CD14-positive monocyte (primary cell): ENCODE data around the gene RPL35. TPM values are rescaled to one million over a fixed set of nuclear protein-coding genes. Genes with fewer than 3 reads are reported as not detected.

Source experiments
- DNase-seq, 3 donors: peaks; one replicate each; pipeline ENCODE4 v3.0.0-alpha.2; 2011 to 2022
- H2AFZ ChIP-seq: 2 replicates; pipeline ENCODE4 v1.6.0; 2012; ENCODE audit warnings: mild to moderate bottlenecking, low read depth, low read length, inconsistent platforms; ENCODE audit not compliant: insufficient read depth, poor library complexity, severe bottlenecking
- H3K27ac ChIP-seq, 2 donors: 1 replicate in 1 of 2; 2 replicates in 1 of 2; pipeline ENCODE4 v1.5.1; 2012 to 2013; ENCODE audit warnings: low read length in 2 of 2, control low read depth in 1 of 2, inconsistent platforms in 1 of 2, low read depth in 1 of 2, mild to moderate bottlenecking in 1 of 2
- H3K27me3 ChIP-seq, 2 donors: one replicate each; pipeline versions ENCODE4 v1.6.0 to v1.6.1; 2011 to 2013; ENCODE audit warnings: low read length in 2 of 2; ENCODE audit not compliant: control insufficient read depth in 2 of 2, insufficient read depth in 2 of 2
- H3K36me3 ChIP-seq, 2 donors: replicated peaks in 1 of 2; 1 replicate in 1 of 2; 2 replicates in 1 of 2; pipeline versions ENCODE4 v1.5.1 to v1.6.1; 2012 to 2013; ENCODE audit warnings: low read length in 2 of 2, control low read depth in 1 of 2, inconsistent platforms in 1 of 2, mild to moderate bottlenecking in 1 of 2; ENCODE audit not compliant: insufficient read depth in 2 of 2, control insufficient read depth in 1 of 2
- H3K4me1 ChIP-seq, 2 donors: 1 replicate in 1 of 2; 2 replicates in 1 of 2; pipeline versions ENCODE4 v1.5.1 to v1.6.1; 2012 to 2013; ENCODE audit warnings: low read length in 2 of 2, control low read depth in 1 of 2, inconsistent platforms in 1 of 2, mild to moderate bottlenecking in 1 of 2, moderate library complexity in 1 of 2; ENCODE audit not compliant: insufficient read depth in 2 of 2, control insufficient read depth in 1 of 2
- H3K4me2 ChIP-seq: replicated peaks from 2 replicates; pipeline ENCODE3; 2012; ENCODE audit warnings: low read length, moderate library complexity, mild to moderate bottlenecking; ENCODE audit not compliant: poor library complexity, severe bottlenecking; ENCODE audit errors: extremely low read depth
- H3K4me3 ChIP-seq, 3 experiments: fragments of 200-600 bp in 1 of 3; sonication (generic) in 1 of 3; replicated peaks in 1 of 3; 1 replicate in 2 of 3; 2 replicates in 1 of 3; pipeline ENCODE4 v1.5.1; 2011 to 2013; ENCODE audit warnings: low read length in 3 of 3, mild to moderate bottlenecking in 3 of 3, control low read depth in 2 of 3, low read depth in 2 of 3, inconsistent platforms in 1 of 3, moderate library complexity in 1 of 3
- H3K79me2 ChIP-seq: 2 replicates; pipeline ENCODE4 v1.6.0; 2012; ENCODE audit warnings: mild to moderate bottlenecking, control low read depth, inconsistent platforms, low read length, moderate library complexity; ENCODE audit not compliant: insufficient read depth
- H3K9ac ChIP-seq: 2 replicates; pipeline ENCODE4 v1.6.0; 2017; ENCODE audit warnings: low read length, mild to moderate bottlenecking; ENCODE audit not compliant: insufficient read depth, poor library complexity, severe bottlenecking
- H3K9me3 ChIP-seq, 2 donors: replicated peaks in 1 of 2; 1 replicate in 1 of 2; 2 replicates in 1 of 2; pipeline versions ENCODE4 v1.5.1 to v1.6.1; 2012 to 2013; ENCODE audit warnings: low read length in 2 of 2, control low read depth in 1 of 2; ENCODE audit not compliant: control insufficient read depth in 1 of 2, insufficient read depth in 1 of 2
- H4K20me1 ChIP-seq: 2 replicates; pipeline ENCODE4 v1.6.0; 2012; ENCODE audit warnings: mild to moderate bottlenecking, low read length, control low read depth, moderate library complexity; ENCODE audit not compliant: insufficient read depth
- H3K27ac Mint-ChIP-seq, 7 donors: one replicate each; pipeline ENCODE4 v1.8.0; 2020; ENCODE audit warnings: mild to moderate bottlenecking in 7 of 7, mixed read lengths in 7 of 7, moderate library complexity in 6 of 7, inconsistent platforms in 2 of 7
- H3K27me3 Mint-ChIP-seq, 3 donors: one replicate each; pipeline ENCODE4 v1.8.0; 2021 to 2022; ENCODE audit warnings: low read depth in 3 of 3, mild to moderate bottlenecking in 3 of 3, mixed read lengths in 3 of 3, moderate library complexity in 3 of 3, inconsistent platforms in 1 of 3
- H3K36me3 Mint-ChIP-seq, 2 donors: one replicate each; pipeline ENCODE4 v1.8.0; 2020; ENCODE audit warnings: mixed read lengths in 2 of 2, inconsistent platforms in 1 of 2, mild to moderate bottlenecking in 1 of 2
- H3K4me1 Mint-ChIP-seq: one replicate; pipeline ENCODE4 v1.8.0; 2020; ENCODE audit warnings: mild to moderate bottlenecking, mixed read lengths
- H3K4me3 Mint-ChIP-seq, 2 donors: one replicate each; pipeline ENCODE4 v1.8.0; 2020; ENCODE audit warnings: mild to moderate bottlenecking in 2 of 2, mixed read lengths in 2 of 2, moderate library complexity in 1 of 2
- H3K9me3 Mint-ChIP-seq, 7 donors: one replicate each; pipeline ENCODE4 v1.8.0; 2020 to 2022; ENCODE audit warnings: mixed read lengths in 7 of 7, mild to moderate bottlenecking in 6 of 7, moderate library complexity in 6 of 7, inconsistent platforms in 2 of 7
- CTCF ChIP-seq: fragments of 200-600 bp; IDR thresholded peaks from one replicate; pipeline ENCODE4 v1.8.0; 2022; ENCODE audit warnings: antibody characterized with exemption, mild to moderate bottlenecking
- WGBS: methylation state at CpG from one replicate; pipeline ENCODE4 v1.1.5; 2013; ENCODE audit warnings: missing lambda C conversion rate; ENCODE audit not compliant: insufficient coverage; 5-methylcytosine and 5-hydroxymethylcytosine counted together
- intact Hi-C, 2 donors: fragments of 100-400 bp; cut with micrococcal nuclease; formaldehyde crosslinking; loops; one replicate each; pipeline versions ENCODE4 v1.15.0 to v1.15.1; 2023
- polyA plus RNA-seq, 3 donors: library from polyadenylated mRNA; depleted of rRNA in 1 of 3; unstranded in 2 of 3; stranded (reverse) in 1 of 3; fragments of 300-500 nt in 2 of 3; fragments of >200 nt in 1 of 3; fragmentation: Illumina TruSeq in 2 of 3; gene quantifications; 1 replicate in 2 of 3; 2 replicates in 1 of 3; pipeline ENCODE4 v1.2.3, GENCODE V29; 2012 to 2021

Gene RPL35
- polyA plus RNA-seq, 3 donors, result 660 to 1,209 (median 828) TPM

- Mint-ChIP-seq H3K27me3 (no peaks in the 10 kb centered on the region), H3K9me3 (no peaks in the 10 kb centered on the region), H3K4me3 (no peak overlapping the region), H3K36me3 (peaks cover 51 to 88% of the 10 kb centered on the region in 2 donors), H3K27ac (no peak overlapping the region), H3K4me1 (no peaks in the 10 kb centered on the region)
- H3K9me3 ChIP-seq, result no peaks in the 10 kb centered on the region
- H3K4me1 ChIP-seq, result no peaks in the 10 kb centered on the region
- no peak for DNase-seq
- intact Hi-C loops, result no loop called here
- no peak overlapping the region for H3K4me2 ChIP-seq
- TF ChIP-seq CTCF, result no peak
- no CpG with 5 or more reads among the region's 1 CpG for WGBS
- H3K36me3 ChIP-seq, result peaks cover 57 to 69% of the 10 kb centered on the region in 2 donors
- no peaks in the 10 kb centered on the region for H4K20me1 ChIP-seq
- no peak overlapping the region for H3K9ac ChIP-seq
- H3K27ac ChIP-seq, result no peak overlapping the region
- no peak overlapping the region for H2AFZ ChIP-seq
- H3K27me3 ChIP-seq, result no peaks in the 10 kb centered on the region
- no peaks in the 10 kb centered on the region for H3K79me2 ChIP-seq
- H3K4me3 ChIP-seq, result no peak overlapping the region
Observed at GRCh38 chr9:124906966-124907365, 45.2 kb upstream of the RPL35 start.

- Histone ChIP-seq H3K79me2 (no peaks in the 10 kb centered on the region), H3K4me2 (no peak overlapping the region), H3K9ac (no peak overlapping the region), H4K20me1 (no peaks in the 10 kb centered on the region), H3K27ac (no peak overlapping the region), H3K4me1 (no peaks in the 10 kb centered on the region), H3K36me3 (peaks cover 54 to 78% of the 10 kb centered on the region in 2 donors), H2AFZ (no peak overlapping the region), H3K27me3 (no peaks in the 10 kb centered on the region), H3K9me3 (no peaks in the 10 kb centered on the region), H3K4me3 (no peak overlapping the region)
- intact Hi-C loops, result no loop called here
- peaks cover 64 to 90% of the 10 kb centered on the region in 2 donors for H3K36me3 Mint-ChIP-seq
- H3K27me3 Mint-ChIP-seq, result no peaks in the 10 kb centered on the region
- H3K4me1 Mint-ChIP-seq, result no peaks in the 10 kb centered on the region
- DNase-seq, result no peak
- no peak overlapping the region for H3K4me3 Mint-ChIP-seq
- H3K27ac Mint-ChIP-seq, result peak overlapping the region in 1 of 7 donors; percentile 47
- WGBS, result 80% methylated on average over 7 of the region's 9 CpGs
- TF ChIP-seq CTCF, result no peak
- H3K9me3 Mint-ChIP-seq, result no peaks in the 10 kb centered on the region
Observed at GRCh38 chr9:124899845-124900244, 38.1 kb upstream of the RPL35 start.
